ENCODE results near the gene TPSG1.

DNA sequence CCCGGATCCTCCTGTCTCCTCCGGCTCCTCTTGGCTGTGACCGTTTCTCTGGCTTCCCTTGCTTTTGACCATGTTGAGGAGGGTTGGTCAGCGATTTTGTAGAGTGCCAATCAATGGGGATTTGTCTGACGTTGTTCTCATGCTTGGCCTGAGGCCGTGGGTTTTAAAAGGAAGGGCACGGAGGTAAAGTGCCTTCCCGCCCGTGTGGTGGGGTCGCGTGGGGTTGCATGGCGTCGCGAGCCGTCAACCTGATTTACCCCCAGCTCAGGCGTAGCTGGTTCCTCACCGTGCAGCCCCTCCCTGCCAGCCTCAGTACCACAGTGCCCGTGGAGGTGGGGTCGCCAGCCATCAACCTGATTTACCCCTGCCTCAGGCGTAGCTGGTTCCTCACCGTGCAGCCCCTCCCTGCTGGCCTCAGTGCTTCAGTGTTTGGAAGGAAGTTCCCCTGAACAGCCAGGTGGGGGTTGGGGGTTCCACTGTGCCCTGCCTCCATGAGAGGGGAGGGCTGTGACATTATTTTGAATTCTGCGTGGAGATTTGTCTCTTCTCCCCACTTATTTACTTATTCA lies 20.5 kb upstream of the TPSG1 start:
- TF ChIP-seq CSRNP3 (CRISPR knock-in tag; IDR thresholded peaks at IDR 0.05) (no peak), ARNTL (CRISPR knock-in tag; IDR thresholded peaks at IDR 0.05; ENCODE audit: borderline replicate concordance, low read depth) (no peak), OSR1 (CRISPR knock-in tag; IDR thresholded peaks at IDR 0.05) (no peak), ZFP30 (CRISPR knock-in tag; IDR thresholded peaks at IDR 0.05) (no peak), BACH2 (CRISPR knock-in tag; IDR thresholded peaks at IDR 0.05; ENCODE audit: borderline replicate concordance) (no peak), ISL1 (CRISPR knock-in tag; IDR thresholded peaks at IDR 0.05) (no peak), PATZ1 (CRISPR knock-in tag; IDR thresholded peaks at IDR 0.05; ENCODE audit: borderline replicate concordance) (no peak), CREB5 (CRISPR knock-in tag; IDR thresholded peaks at IDR 0.05; ENCODE audit: low read depth) (no peak), RARB (CRISPR knock-in tag; IDR thresholded peaks at IDR 0.05) (no peak), SNAI2 (CRISPR knock-in tag; IDR thresholded peaks at IDR 0.05) (no peak), PPARA (CRISPR knock-in tag; IDR thresholded peaks at IDR 0.05; ENCODE audit: borderline replicate concordance) (no peak)
- TF ChIP-seq, protein P1, sequence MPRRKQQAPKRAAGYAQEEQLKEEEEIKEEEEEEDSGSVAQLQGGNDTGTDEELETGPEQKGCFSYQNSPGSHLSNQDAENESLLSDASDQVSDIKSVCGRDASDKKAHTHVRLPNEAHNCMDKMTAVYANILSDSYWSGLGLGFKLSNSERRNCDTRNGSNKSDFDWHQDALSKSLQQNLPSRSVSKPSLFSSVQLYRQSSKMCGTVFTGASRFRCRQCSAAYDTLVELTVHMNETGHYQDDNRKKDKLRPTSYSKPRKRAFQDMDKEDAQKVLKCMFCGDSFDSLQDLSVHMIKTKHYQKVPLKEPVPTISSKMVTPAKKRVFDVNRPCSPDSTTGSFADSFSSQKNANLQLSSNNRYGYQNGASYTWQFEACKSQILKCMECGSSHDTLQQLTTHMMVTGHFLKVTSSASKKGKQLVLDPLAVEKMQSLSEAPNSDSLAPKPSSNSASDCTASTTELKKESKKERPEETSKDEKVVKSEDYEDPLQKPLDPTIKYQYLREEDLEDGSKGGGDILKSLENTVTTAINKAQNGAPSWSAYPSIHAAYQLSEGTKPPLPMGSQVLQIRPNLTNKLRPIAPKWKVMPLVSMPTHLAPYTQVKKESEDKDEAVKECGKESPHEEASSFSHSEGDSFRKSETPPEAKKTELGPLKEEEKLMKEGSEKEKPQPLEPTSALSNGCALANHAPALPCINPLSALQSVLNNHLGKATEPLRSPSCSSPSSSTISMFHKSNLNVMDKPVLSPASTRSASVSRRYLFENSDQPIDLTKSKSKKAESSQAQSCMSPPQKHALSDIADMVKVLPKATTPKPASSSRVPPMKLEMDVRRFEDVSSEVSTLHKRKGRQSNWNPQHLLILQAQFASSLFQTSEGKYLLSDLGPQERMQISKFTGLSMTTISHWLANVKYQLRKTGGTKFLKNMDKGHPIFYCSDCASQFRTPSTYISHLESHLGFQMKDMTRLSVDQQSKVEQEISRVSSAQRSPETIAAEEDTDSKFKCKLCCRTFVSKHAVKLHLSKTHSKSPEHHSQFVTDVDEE (CRISPR knock-in tag; IDR thresholded peaks at IDR 0.05) = no peak

All from SK-N-SH treated with all-trans-retinoic acid at 6 μM for 48 hours (cell line).